ENCODE data around the gene GATA2.

Gene GATA2

DNA sequence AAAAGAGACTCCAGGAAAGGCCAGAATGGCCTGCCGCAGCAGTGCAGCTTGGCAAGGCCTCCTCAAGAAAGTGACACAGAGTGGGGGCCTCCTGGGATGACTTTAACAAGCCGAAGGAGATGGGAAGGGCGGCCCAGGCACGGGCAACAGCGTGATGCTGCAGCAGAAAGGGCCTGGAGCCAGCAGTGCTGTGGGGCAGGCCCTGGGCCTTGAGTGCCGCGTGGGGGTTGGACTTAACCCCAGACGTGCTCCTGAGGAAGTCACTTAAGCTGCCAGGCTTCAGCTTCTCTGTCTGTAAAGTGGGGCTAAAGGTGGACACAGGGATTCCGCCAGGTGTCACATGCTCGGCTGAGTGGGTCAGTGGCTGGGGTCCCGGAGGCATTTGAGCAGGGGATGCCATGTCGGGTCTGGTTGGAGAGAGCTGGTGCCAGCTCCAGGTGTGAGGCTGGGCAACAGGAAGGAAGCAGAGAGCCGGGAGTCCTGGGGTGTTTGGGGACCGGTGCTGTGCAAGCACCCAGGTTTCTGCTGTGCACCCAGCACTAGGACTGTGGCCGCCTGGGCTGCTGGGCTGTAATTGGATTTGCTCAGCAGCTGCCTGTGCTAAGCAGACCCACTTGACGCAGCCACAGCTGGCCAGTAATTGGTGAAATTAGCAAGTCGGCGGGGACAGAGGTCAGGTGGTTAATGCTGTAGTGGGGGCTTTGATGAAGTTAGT, 34.1 kb downstream of the GATA2 start:
- no peak overlapping the region for H3K4me3 ChIP-seq (ENCODE audit: control insufficient read depth, low read depth, low read length)
- TF ChIP-seq, protein P1, sequence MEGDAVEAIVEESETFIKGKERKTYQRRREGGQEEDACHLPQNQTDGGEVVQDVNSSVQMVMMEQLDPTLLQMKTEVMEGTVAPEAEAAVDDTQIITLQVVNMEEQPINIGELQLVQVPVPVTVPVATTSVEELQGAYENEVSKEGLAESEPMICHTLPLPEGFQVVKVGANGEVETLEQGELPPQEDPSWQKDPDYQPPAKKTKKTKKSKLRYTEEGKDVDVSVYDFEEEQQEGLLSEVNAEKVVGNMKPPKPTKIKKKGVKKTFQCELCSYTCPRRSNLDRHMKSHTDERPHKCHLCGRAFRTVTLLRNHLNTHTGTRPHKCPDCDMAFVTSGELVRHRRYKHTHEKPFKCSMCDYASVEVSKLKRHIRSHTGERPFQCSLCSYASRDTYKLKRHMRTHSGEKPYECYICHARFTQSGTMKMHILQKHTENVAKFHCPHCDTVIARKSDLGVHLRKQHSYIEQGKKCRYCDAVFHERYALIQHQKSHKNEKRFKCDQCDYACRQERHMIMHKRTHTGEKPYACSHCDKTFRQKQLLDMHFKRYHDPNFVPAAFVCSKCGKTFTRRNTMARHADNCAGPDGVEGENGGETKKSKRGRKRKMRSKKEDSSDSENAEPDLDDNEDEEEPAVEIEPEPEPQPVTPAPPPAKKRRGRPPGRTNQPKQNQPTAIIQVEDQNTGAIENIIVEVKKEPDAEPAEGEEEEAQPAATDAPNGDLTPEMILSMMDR (conservative IDR thresholded peaks at IDR 0.05; ENCODE audit: control insufficient read depth, insufficient read depth, low read depth, low read length), result no peak
- no peak for DNase-seq (ENCODE audit: low read depth)

DNA sequence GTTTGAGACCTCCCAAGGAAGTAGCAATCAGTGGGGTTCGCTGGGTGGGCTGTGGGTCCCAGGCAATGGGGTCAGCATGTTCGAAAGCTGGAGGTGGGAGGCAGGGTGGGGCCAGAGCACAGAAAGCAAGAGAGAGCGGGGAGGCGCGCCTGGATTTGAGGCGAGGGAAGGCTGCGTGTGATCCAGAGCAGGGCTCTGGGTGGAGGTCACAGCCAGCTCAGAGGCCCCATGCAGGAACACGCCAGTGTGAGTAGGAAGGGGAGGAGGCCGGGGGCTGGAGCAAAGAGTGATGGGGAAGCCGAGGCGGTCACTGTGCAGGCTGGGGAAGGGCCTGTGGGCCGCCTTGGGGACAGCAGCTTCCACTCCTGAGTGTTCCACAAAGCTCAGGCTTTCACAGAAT, 35.1 kb downstream of the GATA2 start:
- TF ChIP-seq, protein P1 (conservative IDR thresholded peaks at IDR 0.05; ENCODE audit: control insufficient read depth, insufficient read depth, low read depth, low read length), result no peak
- no peak for DNase-seq (ENCODE audit: low read depth)
- H3K4me3 ChIP-seq (ENCODE audit: control insufficient read depth, low read depth, low read length), result no peak overlapping the region

DNA sequence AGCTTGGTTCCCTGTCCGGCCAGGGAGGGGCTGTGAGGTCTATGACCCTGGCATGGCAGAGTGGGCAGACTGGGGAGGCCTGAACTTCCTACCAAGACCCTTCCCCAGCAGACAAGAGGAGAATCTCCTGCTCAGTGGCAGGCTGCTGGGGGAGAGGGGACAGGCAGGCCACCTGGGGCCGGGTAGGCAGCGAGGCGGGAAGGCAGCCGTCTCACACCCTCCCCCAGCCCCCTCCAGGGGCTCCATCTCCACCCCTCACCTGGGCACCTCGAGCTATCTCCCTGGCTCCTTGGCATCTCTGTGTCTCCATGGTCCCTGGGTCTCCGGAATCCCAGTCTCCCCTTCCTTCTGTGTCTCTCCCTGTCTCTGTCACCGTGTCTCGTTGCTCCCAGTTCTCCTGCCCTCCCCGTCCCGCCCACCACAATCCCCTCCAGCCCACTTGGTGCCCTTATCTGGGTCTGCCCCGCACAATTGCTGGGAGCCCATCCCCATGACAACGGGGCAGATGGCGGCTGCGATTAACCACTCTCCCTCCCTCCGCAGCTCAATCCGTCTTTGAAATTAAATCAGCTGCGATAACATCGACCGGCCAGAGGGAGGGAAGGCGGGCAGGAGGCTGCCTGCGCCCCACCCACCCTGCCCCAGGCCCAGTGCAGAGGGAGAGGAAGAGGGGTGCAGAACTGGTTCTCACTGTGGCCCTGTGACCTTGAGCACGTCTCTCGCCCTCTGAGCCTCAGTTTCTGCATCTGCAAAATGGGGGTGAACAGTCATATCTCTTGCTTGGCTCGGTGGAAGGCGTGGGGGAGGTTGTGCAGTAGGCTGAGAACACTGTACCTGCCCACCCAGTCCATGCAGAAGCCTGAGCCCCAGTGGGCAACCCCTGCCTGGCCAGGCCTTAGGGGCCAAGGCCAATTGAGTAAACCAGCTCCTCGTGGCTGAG, 36.0 kb downstream of the GATA2 start:
- H3K4me3 ChIP-seq (ENCODE audit: control insufficient read depth, low read depth, low read length), result no peak overlapping the region
- no peak for DNase-seq (ENCODE audit: low read depth)
- TF ChIP-seq, protein P1 (conservative IDR thresholded peaks at IDR 0.05; ENCODE audit: control insufficient read depth, insufficient read depth, low read depth, low read length), result no peak

DNA sequence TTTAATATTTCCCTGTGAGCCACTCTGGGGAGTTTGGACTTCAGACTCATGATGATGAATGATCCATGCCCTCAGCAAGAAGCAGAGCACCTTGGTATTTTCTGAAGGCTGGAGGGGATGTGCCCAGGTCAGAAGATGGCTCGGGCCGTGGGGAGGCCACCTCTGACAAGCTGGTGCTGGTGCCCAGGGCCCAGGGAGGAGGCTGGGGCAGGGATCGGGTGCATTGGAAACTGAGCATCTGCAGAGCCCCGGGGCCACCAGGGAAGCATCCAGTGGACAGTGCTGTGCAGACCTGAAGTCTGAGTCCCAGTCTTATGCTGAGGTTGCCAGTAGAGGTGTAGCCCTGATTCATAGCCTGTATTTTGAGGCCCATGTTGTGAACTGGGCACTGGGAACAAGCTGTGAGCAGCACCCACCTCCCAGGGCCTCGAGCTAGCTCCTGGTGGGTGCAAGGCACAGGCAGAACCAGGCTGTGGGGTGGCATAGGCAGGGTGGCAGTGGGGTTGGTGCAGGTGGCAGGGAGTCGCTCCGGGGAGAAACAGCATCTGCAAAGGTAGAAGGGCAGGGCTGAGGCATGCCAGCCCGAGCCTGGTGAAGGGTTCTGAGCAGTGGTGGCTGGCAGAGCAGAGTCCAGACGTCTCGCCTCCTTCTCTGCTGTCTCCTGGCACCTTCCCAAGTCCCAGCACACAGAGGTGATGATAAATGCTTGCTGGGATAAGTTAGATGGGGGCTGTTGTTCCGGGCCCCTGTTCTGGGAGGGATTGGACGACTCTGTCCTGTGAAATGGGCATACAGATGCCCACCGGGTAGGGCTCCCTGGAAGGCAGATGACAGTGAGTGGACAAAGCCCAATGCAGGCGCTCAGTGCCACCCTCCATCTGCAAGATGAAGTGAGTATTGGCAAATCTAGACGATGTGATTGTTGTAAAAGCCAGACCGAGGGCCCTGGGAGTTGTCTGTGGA, 36.9 kb downstream of the GATA2 start:
- TF ChIP-seq, protein P1 (conservative IDR thresholded peaks at IDR 0.05; ENCODE audit: control insufficient read depth, insufficient read depth, low read depth, low read length), result no peak
- H3K4me3 ChIP-seq (ENCODE audit: control insufficient read depth, low read depth, low read length), result no peak overlapping the region
- DNase-seq (ENCODE audit: low read depth), result no peak

DNA sequence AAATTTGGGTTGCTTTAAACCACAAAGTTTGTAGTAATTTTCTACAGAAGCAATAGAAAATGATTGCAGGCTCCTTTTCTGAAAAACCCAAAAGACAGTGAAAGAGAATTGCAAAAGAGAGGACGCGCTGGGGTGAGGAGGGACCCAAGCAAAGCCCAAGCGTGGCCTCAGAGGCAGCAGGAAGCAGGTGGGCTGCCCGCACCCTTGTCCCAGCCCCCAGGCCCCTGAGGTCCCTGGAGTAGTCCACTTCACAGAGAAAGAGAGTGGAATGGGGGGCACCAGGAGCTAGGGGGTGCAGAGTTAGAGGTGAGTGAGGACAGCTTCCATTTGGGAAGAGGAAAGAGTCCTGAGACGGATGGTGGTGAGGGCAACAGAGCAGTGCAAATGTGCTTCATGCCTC, 37.9 kb downstream of the GATA2 start:
- no peak for DNase-seq (ENCODE audit: low read depth)
- no peak overlapping the region for H3K4me3 ChIP-seq (ENCODE audit: control insufficient read depth, low read depth, low read length)
- TF ChIP-seq, protein P1 (conservative IDR thresholded peaks at IDR 0.05; ENCODE audit: control insufficient read depth, insufficient read depth, low read depth, low read length), result no peak

DNA sequence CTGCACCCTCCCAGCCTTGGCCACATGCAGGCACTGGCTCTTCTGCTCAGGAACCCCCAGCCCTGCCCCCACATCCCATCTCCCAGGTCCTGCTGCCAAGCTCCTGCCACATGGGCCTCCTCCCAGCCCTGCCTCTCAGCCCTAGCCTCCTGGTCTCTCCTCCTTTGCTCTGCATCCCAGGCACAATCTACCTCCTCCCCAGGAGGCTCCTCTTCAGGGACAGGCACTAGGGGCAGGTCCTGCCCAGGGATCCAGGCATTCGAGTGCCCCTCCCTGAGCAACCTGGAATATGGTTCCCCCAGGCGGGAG, 38.7 kb downstream of the GATA2 start:
- DNase-seq (ENCODE audit: low read depth), result no peak
- TF ChIP-seq, protein P1 (conservative IDR thresholded peaks at IDR 0.05; ENCODE audit: control insufficient read depth, insufficient read depth, low read depth, low read length), result no peak
- H3K4me3 ChIP-seq (ENCODE audit: control insufficient read depth, low read depth, low read length), result no peak overlapping the region

Measured in fibroblast of mammary gland (primary cell).